SIG-M5 treated with dmso at 0.1 percent for 504 hours (cell line): ENCODE results near the gene ALPK1.

Experiments used
- DNase-seq: peaks from one replicate; lab custom pipeline; 2025; ENCODE audit not compliant: unreplicated experiment; lab: John Stamatoyannopoulos, UW

ALPK1 gene

GRCh38 chr4:112327965-112328733, 31.0 kb downstream of the ALPK1 start:
- peak; percentile 61 for DNase-seq

- DNase-seq, result no peak
Observed at GRCh38 chr4:112328734-112329130, 31.6 kb downstream of the ALPK1 start.

- peak; percentile 34 for DNase-seq
Observed at GRCh38 chr4:112329672-112330375, 32.7 kb downstream of the ALPK1 start.

- no peak for DNase-seq
Observed at GRCh38 chr4:112330921-112331320, 33.8 kb downstream of the ALPK1 start.

- DNase-seq, result no peak
Observed at GRCh38 chr4:112332398-112332797, 35.2 kb downstream of the ALPK1 start.

GRCh38 chr4:112340023-112340422, 42.9 kb downstream of the ALPK1 start:
- DNase-seq, result no peak

- DNase-seq, result no peak
Observed at GRCh38 chr4:112341033-112341432, 43.9 kb downstream of the ALPK1 start.

GRCh38 chr4:112343330-112344080, 46.3 kb downstream of the ALPK1 start:
- no peak for DNase-seq

- DNase-seq, result peak; percentile 41
Observed at GRCh38 chr4:112348488-112349158, 51.5 kb downstream of the ALPK1 start.

- DNase-seq, result no peak
Observed at GRCh38 chr4:112352736-112353135, 55.6 kb downstream of the ALPK1 start.

GRCh38 chr4:112355662-112356061, 58.5 kb downstream of the ALPK1 start:
- no peak for DNase-seq

GRCh38 chr4:112357453-112357852, 60.3 kb downstream of the ALPK1 start:
- DNase-seq, result no peak

GRCh38 chr4:112357897-112358296, 60.7 kb downstream of the ALPK1 start:
- DNase-seq, result no peak

- DNase-seq, result no peak
Observed at GRCh38 chr4:112358415-112358814, 61.2 kb downstream of the ALPK1 start.

- no peak for DNase-seq
Observed at GRCh38 chr4:112358952-112359749, 62.0 kb downstream of the ALPK1 start.

GRCh38 chr4:112361181-112361791, 64.1 kb downstream of the ALPK1 start:
- DNase-seq, result no peak

GRCh38 chr4:112370466-112370865, 73.3 kb downstream of the ALPK1 start:
- no peak for DNase-seq

GRCh38 chr4:112371361-112371760, 74.2 kb downstream of the ALPK1 start:
- no peak for DNase-seq

- DNase-seq, result no peak
Observed at GRCh38 chr4:112374850-112375249, 77.7 kb downstream of the ALPK1 start.

GRCh38 chr4:112377171-112377570, 80.0 kb downstream of the ALPK1 start:
- DNase-seq, result no peak
